ENCODE results near the gene ZNF771.
"Not testable (repeated sequence)": the region's sequence is repeated elsewhere in the genome, so short reads cannot be mapped to it uniquely, and the experiment has no call there.

Gene ZNF771

GRCh38 chr16:30434852-30435251, 27.4 kb downstream of the ZNF771 start:
- DNase-seq (ENCODE audit: low spot score) = no peak

GRCh38 chr16:30437511-30438046, 30.2 kb downstream of the ZNF771 start:
- no peak for DNase-seq (ENCODE audit: low spot score)

GRCh38 chr16:30438835-30439234, 31.4 kb downstream of the ZNF771 start:
- no peak for DNase-seq (ENCODE audit: low spot score)

GRCh38 chr16:30439720-30440348, 32.4 kb downstream of the ZNF771 start:
- DNase-seq (ENCODE audit: low spot score) = no peak

GRCh38 chr16:30443631-30444030, 36.2 kb downstream of the ZNF771 start:
- no peak for DNase-seq (ENCODE audit: low spot score)

- DNase-seq (ENCODE audit: low spot score) = no peak
Measured at GRCh38 chr16:30444231-30445148, 37.1 kb downstream of the ZNF771 start.

- DNase-seq (ENCODE audit: low spot score) = no peak
Measured at GRCh38 chr16:30445149-30445407, 37.7 kb downstream of the ZNF771 start.

GRCh38 chr16:30445408-30446202, 38.2 kb downstream of the ZNF771 start, which contains the start of gene SEPHS2:
Gene SEPHS2, minus strand, starts transcription at chr16:30445874. Its CDS starts 147 bp downstream, at chr16:30445727.
- peak; percentile 94 for DNase-seq (ENCODE audit: low spot score)

GRCh38 chr16:30446203-30446595, 38.8 kb downstream of the ZNF771 start:
- DNase-seq (ENCODE audit: low spot score) = no peak

- no peak for DNase-seq (ENCODE audit: low spot score)
Measured at GRCh38 chr16:30447512-30448226, 40.3 kb downstream of the ZNF771 start.

GRCh38 chr16:30449116-30449435, 41.7 kb downstream of the ZNF771 start:
- DNase-seq (ENCODE audit: low spot score) = no peak

- not testable (repeated sequence) for DNase-seq (ENCODE audit: low spot score)
Measured at GRCh38 chr16:30452709-30453580, 45.5 kb downstream of the ZNF771 start.

GRCh38 chr16:30456302-30456701, 48.9 kb downstream of the ZNF771 start:
- no peak for DNase-seq (ENCODE audit: low spot score)

GRCh38 chr16:30457256-30457655, 49.9 kb downstream of the ZNF771 start:
- DNase-seq (ENCODE audit: low spot score) = no peak

GRCh38 chr16:30457743-30458560, 50.5 kb downstream of the ZNF771 start:
- DNase-seq (ENCODE audit: low spot score) = no peak

- DNase-seq (ENCODE audit: low spot score) = no peak
Measured at GRCh38 chr16:30458561-30459394, 51.4 kb downstream of the ZNF771 start.

GRCh38 chr16:30459456-30459855, 52.0 kb downstream of the ZNF771 start:
- DNase-seq (ENCODE audit: low spot score) = no peak

- DNase-seq (ENCODE audit: low spot score) = not testable (repeated sequence)
Measured at GRCh38 chr16:30461426-30461825, 54.0 kb downstream of the ZNF771 start.

GRCh38 chr16:30464078-30464477, 56.7 kb downstream of the ZNF771 start:
- DNase-seq (ENCODE audit: low spot score) = no peak
